ENCODE results near the gene UST. TPM values are rescaled to one million over a fixed set of nuclear protein-coding genes. Genes with fewer than 3 reads are reported as not detected.

The UST gene
- total RNA-seq, 1 experiment from 2014 or later, result 3.9 TPM

DNA sequence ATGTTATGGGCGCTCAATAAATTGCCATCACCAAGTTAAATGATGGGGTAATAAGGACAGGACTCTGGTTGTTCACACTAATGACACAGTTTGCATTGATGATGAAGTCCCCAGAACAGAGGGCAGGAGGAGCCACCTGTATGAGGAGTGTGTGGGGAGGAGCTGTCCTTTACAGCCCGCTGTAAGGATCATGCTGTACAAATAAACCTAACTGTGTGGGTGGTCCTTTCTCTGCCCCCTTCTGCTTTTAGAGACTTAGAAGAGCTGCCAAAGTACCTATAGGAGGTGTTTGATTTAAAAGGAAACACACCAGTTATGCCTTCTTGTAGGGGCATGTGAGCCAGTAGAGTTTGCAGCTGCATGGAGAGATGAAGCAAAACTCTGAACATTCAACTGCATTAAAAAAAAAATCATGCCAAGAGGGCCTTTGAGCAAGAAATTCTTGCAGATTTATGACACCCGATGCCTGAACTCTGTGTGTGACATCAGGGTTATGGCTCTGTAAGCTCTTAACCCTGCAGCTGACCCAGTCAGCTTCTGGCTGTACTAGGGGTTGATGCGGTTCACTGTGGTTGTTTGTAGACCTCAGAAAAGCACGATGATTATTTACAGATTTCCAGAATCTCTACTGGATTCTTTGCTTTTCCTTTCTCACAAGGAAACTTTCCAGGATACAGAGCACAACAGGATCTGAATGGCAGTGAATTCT lies 67.4 kb downstream of the UST start:
- 0 out of 2 replicates have a peak, but pooled peaks cover 4% of the 10 kb centered on the region for H3K4me1 ChIP-seq (ENCODE audit: insufficient read depth, low read length)
- no peak overlapping the region for H3K4me3 ChIP-seq (ENCODE audit: low read length)
- H3K79me2 ChIP-seq (ENCODE audit: low read length), result no peaks in the 10 kb centered on the region
- H3K4me2 ChIP-seq (ENCODE audit: low read length), result no peak overlapping the region
- H3F3A ChIP-seq (ENCODE audit: low read length, unreplicated experiment), result no peaks in the 10 kb centered on the region
- no peaks in the 10 kb centered on the region for H3K36me3 ChIP-seq (ENCODE audit: low read depth, low read length)
- no peaks in the 10 kb centered on the region for H4K20me1 ChIP-seq (ENCODE audit: low read length)
- no peak overlapping the region for H2AFZ ChIP-seq (ENCODE audit: low read length)
- CTCF ChIA-PET, result no interaction called here
- no peaks in the 10 kb centered on the region for H3K9me2 ChIP-seq (replicated peaks; ENCODE audit: low read length)
- no TSS peak for BruUV-seq (replicated peaks)
- no peak for DNase-seq
- intact Hi-C loops (cut with micrococcal nuclease), result no loop called here
- POLR2A ChIA-PET (ENCODE audit: unreplicated experiment), result no interaction called here
- TF ChIP-seq EZH2phosphoT487 (IDR thresholded peaks at IDR 0.05; ENCODE audit: borderline replicate concordance, low read length) (no peak), EZH2 (IDR thresholded peaks at IDR 0.05; ENCODE audit: low read length, unreplicated experiment) (no peak)
- TF ChIP-seq, protein P1, sequence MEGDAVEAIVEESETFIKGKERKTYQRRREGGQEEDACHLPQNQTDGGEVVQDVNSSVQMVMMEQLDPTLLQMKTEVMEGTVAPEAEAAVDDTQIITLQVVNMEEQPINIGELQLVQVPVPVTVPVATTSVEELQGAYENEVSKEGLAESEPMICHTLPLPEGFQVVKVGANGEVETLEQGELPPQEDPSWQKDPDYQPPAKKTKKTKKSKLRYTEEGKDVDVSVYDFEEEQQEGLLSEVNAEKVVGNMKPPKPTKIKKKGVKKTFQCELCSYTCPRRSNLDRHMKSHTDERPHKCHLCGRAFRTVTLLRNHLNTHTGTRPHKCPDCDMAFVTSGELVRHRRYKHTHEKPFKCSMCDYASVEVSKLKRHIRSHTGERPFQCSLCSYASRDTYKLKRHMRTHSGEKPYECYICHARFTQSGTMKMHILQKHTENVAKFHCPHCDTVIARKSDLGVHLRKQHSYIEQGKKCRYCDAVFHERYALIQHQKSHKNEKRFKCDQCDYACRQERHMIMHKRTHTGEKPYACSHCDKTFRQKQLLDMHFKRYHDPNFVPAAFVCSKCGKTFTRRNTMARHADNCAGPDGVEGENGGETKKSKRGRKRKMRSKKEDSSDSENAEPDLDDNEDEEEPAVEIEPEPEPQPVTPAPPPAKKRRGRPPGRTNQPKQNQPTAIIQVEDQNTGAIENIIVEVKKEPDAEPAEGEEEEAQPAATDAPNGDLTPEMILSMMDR (conservative IDR thresholded peaks at IDR 0.05; ENCODE audit: low read depth, low read length), result no peak
- no peak for ATAC-seq
- H3K9ac ChIP-seq (ENCODE audit: low read length), result no peak overlapping the region
- no peaks in the 10 kb centered on the region for H3K27me3 ChIP-seq (ENCODE audit: low read length)
- H3K9me3 ChIP-seq (ENCODE audit: low read length), result no peaks in the 10 kb centered on the region
- H3K27ac ChIP-seq (ENCODE audit: low read length), result no peak overlapping the region

- no peak for ATAC-seq
- DNase-seq, result no peak
- no peaks in the 10 kb centered on the region for H3K9me3 ChIP-seq (ENCODE audit: low read length)
- H3K9ac ChIP-seq (ENCODE audit: low read length), result no peak overlapping the region
- H3K4me2 ChIP-seq (ENCODE audit: low read length), result no peak overlapping the region
- ChIA-PET POLR2A (ENCODE audit: unreplicated experiment) (no interaction called here), CTCF (no interaction called here)
- no peaks in the 10 kb centered on the region for H3K79me2 ChIP-seq (ENCODE audit: low read length)
- no TSS peak for BruUV-seq (replicated peaks)
- no peaks in the 10 kb centered on the region for H3K27me3 ChIP-seq (ENCODE audit: low read length)
- no peak overlapping the region for H3K4me3 ChIP-seq (ENCODE audit: low read length)
- H3F3A ChIP-seq (ENCODE audit: low read length, unreplicated experiment), result no peaks in the 10 kb centered on the region
- TF ChIP-seq EZH2phosphoT487 (IDR thresholded peaks at IDR 0.05; ENCODE audit: borderline replicate concordance, low read length) (no peak), EZH2 (IDR thresholded peaks at IDR 0.05; ENCODE audit: low read length, unreplicated experiment) (no peak)
- TF ChIP-seq, protein P1 (conservative IDR thresholded peaks at IDR 0.05; ENCODE audit: low read depth, low read length), result no peak
- no peaks in the 10 kb centered on the region for H4K20me1 ChIP-seq (ENCODE audit: low read length)
- H3K4me1 ChIP-seq (ENCODE audit: insufficient read depth, low read length), result 0 out of 2 replicates have a peak, but pooled peaks cover 4% of the 10 kb centered on the region
- intact Hi-C loops (cut with micrococcal nuclease), result no loop called here
- H3K36me3 ChIP-seq (ENCODE audit: low read depth, low read length), result no peaks in the 10 kb centered on the region
- no peak overlapping the region for H3K27ac ChIP-seq (ENCODE audit: low read length)
- no peaks in the 10 kb centered on the region for H3K9me2 ChIP-seq (replicated peaks; ENCODE audit: low read length)
- no peak overlapping the region for H2AFZ ChIP-seq (ENCODE audit: low read length)
Measured at GRCh38 chr6:148814869-148815268, 68.0 kb downstream of the UST start.

GRCh38 chr6:148816117-148816516 lies 69.3 kb downstream of the UST start:
- ChIA-PET POLR2A (ENCODE audit: unreplicated experiment) (no interaction called here), CTCF (no interaction called here)
- Histone ChIP-seq H3K9me3 (ENCODE audit: low read length) (no peaks in the 10 kb centered on the region), H3K4me2 (ENCODE audit: low read length) (no peak overlapping the region), H3K27ac (ENCODE audit: low read length) (no peak overlapping the region), H2AFZ (ENCODE audit: low read length) (no peak overlapping the region), H3K36me3 (ENCODE audit: low read depth, low read length) (no peaks in the 10 kb centered on the region), H3K27me3 (ENCODE audit: low read length) (no peaks in the 10 kb centered on the region), H3K9ac (ENCODE audit: low read length) (no peak overlapping the region), H3K4me3 (ENCODE audit: low read length) (no peak overlapping the region), H3K4me1 (ENCODE audit: insufficient read depth, low read length) (no peaks in the 10 kb centered on the region), H4K20me1 (ENCODE audit: low read length) (no peaks in the 10 kb centered on the region), H3F3A (ENCODE audit: low read length, unreplicated experiment) (no peaks in the 10 kb centered on the region), H3K9me2 (replicated peaks; ENCODE audit: low read length) (no peaks in the 10 kb centered on the region), H3K79me2 (ENCODE audit: low read length) (no peaks in the 10 kb centered on the region)
- intact Hi-C loops (cut with micrococcal nuclease), result no loop called here
- BruUV-seq (replicated peaks), result no TSS peak
- no peak for ATAC-seq
- TF ChIP-seq, protein P1 (conservative IDR thresholded peaks at IDR 0.05; ENCODE audit: low read depth, low read length), result no peak
- TF ChIP-seq EZH2phosphoT487 (IDR thresholded peaks at IDR 0.05; ENCODE audit: borderline replicate concordance, low read length) (no peak), EZH2 (IDR thresholded peaks at IDR 0.05; ENCODE audit: low read length, unreplicated experiment) (no peak)
- no peak for DNase-seq
